CD4-positive, alpha-beta T cell treated with Interleukin-6 for 4 hours (primary cell): ENCODE data around the gene POMC.
"Not testable (repeated sequence)": the region's sequence is repeated elsewhere in the genome, so short reads cannot be mapped to it uniquely, and the experiment has no call there.

ENCODE experiments used
- DNase-seq: peaks from one replicate; pipeline ENCODE4 v3.0.0-alpha.2; 2020; ENCODE audit warnings: mixed read lengths

The POMC gene

DNA sequence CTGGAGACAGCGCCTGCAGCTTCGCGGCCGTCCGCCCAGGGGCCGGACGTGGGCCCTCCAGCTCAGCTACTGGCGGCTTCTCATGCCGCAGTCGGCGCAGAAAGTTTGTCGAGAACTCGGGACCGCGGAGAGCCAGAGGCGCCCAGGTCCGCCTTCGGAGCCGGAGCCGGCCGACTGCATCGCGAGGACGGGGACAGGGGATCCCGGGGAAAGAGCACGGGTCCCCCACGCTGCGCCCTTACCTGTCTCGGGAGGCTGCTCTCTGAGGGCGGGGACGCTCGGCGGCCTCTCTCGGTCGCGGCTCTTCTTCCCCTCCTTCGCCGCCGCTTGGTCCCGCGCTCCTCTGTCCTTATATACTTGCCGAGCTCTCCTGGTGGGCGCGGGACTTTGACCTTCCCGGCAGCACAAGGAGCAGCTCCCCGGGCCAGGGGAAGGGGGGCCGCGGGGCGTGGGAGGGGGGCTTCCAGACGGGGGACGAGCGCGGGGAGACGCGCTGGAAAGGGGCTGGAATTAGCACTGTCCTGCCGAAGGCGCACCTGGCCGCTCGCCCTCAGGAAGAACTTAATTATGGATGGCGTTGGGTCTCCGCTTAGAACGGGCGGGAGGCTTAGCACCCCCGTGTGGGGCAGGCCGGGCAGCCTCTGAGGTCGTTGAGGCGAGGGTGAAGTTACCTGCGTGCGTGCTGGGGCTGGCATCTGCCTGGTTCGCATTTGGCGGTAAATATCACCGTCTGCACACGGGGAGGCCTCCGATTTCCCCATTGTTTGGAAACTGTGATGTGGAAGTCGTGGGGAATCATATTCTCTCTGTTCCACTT is at the start of gene POMC:
Gene POMC, minus strand, starts transcription at position 325 of the 817 bp plus-strand sequence. CDS start 3,808 bp downstream, outside the sequence.
- peak; percentile 41 for DNase-seq

DNA sequence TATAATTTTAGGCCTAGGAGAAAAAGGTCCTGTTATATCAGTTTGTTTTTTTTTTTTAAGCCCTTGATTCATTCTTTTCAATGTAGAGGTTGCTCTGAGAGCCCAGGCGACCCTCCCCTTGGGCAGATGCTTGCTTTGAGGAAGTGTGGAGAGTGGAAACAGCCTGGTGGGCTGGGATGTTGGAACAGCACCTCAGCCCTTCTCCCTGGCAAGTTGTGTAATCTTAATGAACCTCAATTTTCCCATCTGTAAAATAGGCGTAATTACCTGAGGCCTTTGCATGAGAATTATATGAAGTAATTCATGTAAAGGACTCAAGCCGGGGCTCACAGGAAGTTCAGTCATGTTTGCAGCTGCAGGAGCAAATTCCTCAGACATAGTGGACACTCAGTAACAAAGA is 49.7 kb upstream of the POMC start:
- no peak for DNase-seq

- peak; percentile 94 for DNase-seq
Measured at GRCh38 chr2:25215948-25216679, 47.7 kb upstream of the POMC start.

GRCh38 chr2:25215232-25215631 is 46.9 kb upstream of the POMC start:
- DNase-seq = no peak

DNA sequence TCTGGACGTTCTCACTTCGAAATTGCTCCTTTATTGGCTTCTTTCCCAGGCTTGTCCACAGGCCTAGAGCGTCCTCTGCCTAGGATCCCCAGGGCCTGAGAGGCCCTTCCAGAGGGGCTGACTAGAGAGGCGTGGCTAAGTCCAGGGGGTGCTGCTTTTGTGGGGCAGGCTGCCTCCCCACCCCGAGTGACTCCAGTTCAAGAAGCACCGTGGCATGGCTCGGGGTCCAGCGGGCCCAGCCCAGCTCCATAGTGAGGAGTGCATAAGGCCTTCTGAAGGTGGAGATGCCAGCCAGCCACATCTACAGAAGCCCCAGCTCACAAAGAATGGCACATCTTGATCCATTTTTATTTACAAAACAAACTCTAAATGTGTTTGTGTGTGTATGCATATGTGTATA is 44.8 kb upstream of the POMC start:
- no peak for DNase-seq

- DNase-seq = not testable (repeated sequence)
Measured at GRCh38 chr2:25210923-25211322, 42.5 kb upstream of the POMC start.

DNA sequence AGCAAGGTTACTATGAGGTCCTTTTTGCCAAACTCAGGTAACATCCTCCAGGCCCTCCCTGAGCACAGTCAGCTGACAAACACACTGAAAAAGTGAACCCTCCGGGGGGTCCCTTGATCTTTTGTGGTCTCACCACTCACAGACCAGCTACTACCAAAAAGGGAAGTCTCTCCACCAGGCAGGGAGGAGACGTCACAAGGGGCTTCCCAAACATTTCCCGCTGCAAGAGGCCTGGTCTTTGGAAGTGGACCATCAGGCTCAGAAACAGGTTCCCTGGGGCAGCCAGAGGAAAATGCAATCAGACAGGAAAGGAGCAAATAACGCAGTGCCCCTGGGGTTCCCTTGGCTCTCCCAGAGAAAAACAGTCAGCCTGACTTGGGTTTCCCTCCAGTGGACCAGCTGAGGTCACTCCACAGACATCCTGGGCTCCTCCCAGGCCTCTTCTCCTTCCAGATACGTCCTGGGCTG is 38.7 kb upstream of the POMC start:
- no peak for DNase-seq

- DNase-seq = peak; percentile 15
Measured at GRCh38 chr2:25204190-25204838, 35.9 kb upstream of the POMC start.

DNA sequence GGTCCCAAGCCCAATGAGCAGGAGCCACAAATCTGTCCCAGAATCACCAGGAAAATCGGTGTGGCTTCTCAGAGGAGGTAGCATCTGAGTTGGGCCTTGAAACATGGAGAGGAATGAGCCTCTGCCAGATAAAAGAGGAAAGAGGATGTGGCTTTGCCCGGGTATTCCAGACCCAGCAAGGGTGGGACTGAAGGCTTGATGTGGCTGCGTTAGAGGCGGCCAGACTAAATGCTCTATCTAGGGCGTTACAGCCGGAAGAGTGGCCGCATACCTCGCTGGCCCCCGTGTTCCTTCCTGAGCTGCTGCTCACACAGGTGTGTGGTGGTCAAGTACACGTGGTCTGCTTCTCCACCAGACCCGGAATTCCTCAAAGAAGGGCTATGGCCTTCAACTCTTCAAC is 33.9 kb upstream of the POMC start:
- no peak for DNase-seq

DNA sequence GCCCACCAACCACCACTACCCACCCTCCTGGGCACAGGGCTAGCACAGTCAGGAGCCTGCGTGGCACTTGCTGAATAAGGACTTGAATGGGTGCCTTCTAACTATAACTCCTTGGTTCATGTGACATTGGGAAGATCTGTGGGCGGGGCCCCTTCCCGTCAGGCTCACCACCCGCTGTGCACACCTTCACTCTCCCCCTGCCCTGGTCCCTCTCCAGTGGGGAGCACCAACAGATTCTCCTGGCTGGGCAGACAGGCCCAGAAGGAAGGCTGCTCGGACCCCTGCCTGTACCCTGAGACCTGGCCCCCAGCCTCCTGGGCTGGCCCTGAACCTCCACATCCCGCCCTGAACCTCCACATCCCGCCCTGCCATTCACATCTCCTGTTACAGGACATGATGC is 33.4 kb upstream of the POMC start:
- DNase-seq = no peak

- DNase-seq = no peak
Measured at GRCh38 chr2:25201265-25201664, 32.9 kb upstream of the POMC start.

DNA sequence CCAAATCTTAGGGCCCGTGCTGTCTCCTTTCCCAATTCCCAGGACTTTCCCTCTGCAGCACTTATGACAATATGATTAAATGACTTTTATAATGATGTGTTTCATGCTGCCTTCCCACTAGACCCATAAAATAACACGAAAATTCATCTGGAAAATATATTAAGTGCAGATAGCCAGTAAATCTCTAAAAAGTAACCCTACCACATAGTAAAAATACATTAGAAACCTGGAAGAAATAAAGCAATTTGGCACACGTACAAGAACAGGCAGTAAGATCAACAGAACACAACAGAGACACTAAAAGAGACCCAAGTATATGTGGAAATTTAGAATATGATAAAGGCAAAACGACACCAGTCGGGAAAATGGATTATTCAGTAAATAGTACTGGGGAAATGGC is 30.2 kb upstream of the POMC start:
- no peak for DNase-seq

GRCh38 chr2:25198209-25198525 is 29.8 kb upstream of the POMC start:
- DNase-seq = no peak

- DNase-seq = no peak
Measured at GRCh38 chr2:25197336-25198208, 29.2 kb upstream of the POMC start.

- DNase-seq = no peak
Measured at GRCh38 chr2:25194576-25195122, 26.3 kb upstream of the POMC start.

GRCh38 chr2:25190536-25190935 is 22.2 kb upstream of the POMC start:
- no peak for DNase-seq

DNA sequence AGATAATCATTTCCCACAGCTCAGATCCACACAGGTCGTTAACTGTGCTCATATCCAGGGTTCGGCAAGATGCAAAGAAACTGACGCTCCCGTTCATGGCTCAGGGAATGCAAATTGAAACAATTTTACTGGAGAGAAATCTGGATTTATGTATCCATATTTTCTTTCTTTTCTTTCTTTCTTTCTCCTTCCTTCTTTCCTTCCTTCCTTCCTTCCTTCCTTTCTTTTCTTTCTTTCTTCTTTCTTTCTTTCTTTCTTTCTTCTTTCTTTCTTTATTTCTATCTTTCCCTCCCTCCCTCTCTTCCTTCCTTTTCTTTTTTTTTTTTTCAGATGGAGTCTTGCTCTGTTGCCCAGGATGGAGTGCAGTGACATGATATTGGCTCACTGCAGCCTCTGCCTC is 20.0 kb upstream of the POMC start:
- DNase-seq = no peak

GRCh38 chr2:25187729-25188350 is 19.5 kb upstream of the POMC start:
- no peak for DNase-seq

- no peak for DNase-seq
Measured at GRCh38 chr2:25184254-25184653, 15.9 kb upstream of the POMC start.

GRCh38 chr2:25178976-25179375 is 10.6 kb upstream of the POMC start:
- no peak for DNase-seq

DNA sequence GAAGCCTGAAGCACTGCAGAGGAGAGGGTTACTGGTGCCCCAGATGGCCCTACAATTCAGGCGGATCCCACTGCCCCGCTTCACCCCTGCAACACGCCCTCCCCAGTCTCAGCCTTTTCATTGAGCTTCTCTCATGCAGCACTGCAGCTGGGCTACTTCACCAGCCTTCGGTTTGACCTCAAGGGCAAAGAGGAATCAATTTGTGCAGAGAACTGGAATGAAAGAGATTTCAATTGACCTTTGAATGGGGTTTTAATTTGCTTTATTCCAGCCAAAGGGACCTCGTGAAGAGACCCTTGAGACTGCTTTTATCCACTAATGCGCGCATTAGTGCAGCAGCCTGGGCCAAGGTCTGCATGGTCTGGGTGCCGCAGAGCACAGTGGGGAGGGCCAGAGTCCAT is 8.8 kb upstream of the POMC start:
- no peak for DNase-seq
